22Rv1 (cell line): ENCODE data around the gene LRCH3.

Experiments used
- ZFX ChIP-seq: fragments of 450-650 bp; IDR thresholded peaks from 2 replicates; pipeline ENCODE4 v1.6.1; 2017; ENCODE audit warnings: antibody characterized with exemption, borderline replicate concordance
- TF ChIP-seq, protein P1 (sequence below): fragments of 450-650 bp; IDR thresholded peaks from 2 replicates; pipeline ENCODE4 v1.5.1; 2017; ENCODE audit warnings: mild to moderate bottlenecking

DNA sequence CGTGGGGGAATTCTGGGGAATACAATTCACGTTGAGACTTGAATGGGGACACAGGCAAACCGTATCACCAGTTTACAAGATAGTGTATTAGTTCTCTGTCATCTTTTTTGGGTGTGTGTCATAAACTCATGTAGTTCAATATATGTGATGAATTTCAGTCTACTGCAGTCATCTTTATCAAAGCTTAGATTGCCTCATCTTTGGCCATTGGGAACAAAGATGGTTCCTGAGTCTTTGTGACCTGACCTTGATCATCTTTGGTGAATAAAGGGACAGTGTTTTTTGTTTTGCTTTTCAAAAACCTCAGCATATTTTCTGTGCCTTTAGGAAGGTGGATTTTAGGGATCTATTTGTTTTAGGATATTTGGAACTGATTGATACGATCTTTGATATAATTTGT is 23.3 kb downstream of the LRCH3 start:
- TF ChIP-seq, protein P1, sequence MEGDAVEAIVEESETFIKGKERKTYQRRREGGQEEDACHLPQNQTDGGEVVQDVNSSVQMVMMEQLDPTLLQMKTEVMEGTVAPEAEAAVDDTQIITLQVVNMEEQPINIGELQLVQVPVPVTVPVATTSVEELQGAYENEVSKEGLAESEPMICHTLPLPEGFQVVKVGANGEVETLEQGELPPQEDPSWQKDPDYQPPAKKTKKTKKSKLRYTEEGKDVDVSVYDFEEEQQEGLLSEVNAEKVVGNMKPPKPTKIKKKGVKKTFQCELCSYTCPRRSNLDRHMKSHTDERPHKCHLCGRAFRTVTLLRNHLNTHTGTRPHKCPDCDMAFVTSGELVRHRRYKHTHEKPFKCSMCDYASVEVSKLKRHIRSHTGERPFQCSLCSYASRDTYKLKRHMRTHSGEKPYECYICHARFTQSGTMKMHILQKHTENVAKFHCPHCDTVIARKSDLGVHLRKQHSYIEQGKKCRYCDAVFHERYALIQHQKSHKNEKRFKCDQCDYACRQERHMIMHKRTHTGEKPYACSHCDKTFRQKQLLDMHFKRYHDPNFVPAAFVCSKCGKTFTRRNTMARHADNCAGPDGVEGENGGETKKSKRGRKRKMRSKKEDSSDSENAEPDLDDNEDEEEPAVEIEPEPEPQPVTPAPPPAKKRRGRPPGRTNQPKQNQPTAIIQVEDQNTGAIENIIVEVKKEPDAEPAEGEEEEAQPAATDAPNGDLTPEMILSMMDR: no peak
- TF ChIP-seq ZFX: no peak
